ACHN (cell line): ENCODE results near the gene PEG3.

Experiments
- DNase-seq: peaks from one replicate; pipeline ENCODE4 v3.0.0-alpha.2; 2015
- in situ Hi-C: cut with HindIII; loops from 2 replicates; pipeline ENCODE4 v1.10.0; 2017; ENCODE audit warnings: low sequenced_read_pairs, low pct_ligation_motif_present, low pct_unique_long_range_greater_than_20kb

PEG3 gene

DNA sequence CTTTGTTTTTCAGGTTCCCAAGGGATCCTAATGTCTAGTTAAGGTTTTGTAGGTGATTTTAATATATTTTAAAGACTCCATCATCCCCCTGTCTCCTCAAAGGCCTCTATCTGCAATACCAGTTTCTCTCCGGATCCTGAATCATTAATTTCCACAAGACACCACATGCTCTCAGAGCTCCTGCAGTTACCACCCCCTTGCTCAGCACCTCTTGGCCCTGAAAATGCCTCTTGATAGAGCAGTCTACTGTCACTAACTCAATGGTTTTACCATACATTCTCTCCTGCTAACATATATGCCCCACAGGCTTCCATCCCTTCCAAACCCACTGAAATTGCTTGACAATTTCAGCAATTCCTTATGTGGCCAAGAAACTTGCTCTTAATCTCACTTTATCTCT is 1.9 kb upstream of the PEG3 start:
- DNase-seq: no peak
- in situ Hi-C loops: no loop called here

DNA sequence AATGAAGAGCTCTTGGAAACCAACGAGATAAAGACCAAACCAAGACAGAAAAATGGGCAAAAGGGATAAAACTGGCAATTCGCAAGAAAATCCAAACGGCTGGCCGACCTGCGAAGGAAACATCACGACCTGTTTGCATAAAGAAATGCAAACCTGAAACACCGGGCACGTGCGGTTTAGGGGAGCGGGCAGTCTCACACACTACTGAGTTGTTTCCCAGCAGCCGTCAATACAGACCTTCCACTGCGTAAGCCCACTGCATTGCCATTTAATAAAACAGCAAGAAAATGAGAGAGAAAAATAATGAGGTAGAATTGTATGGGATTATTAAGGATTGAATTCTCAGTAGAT is 642 bp upstream of the PEG3 start:
- DNase-seq: no peak
- in situ Hi-C loops: no loop called here

DNA sequence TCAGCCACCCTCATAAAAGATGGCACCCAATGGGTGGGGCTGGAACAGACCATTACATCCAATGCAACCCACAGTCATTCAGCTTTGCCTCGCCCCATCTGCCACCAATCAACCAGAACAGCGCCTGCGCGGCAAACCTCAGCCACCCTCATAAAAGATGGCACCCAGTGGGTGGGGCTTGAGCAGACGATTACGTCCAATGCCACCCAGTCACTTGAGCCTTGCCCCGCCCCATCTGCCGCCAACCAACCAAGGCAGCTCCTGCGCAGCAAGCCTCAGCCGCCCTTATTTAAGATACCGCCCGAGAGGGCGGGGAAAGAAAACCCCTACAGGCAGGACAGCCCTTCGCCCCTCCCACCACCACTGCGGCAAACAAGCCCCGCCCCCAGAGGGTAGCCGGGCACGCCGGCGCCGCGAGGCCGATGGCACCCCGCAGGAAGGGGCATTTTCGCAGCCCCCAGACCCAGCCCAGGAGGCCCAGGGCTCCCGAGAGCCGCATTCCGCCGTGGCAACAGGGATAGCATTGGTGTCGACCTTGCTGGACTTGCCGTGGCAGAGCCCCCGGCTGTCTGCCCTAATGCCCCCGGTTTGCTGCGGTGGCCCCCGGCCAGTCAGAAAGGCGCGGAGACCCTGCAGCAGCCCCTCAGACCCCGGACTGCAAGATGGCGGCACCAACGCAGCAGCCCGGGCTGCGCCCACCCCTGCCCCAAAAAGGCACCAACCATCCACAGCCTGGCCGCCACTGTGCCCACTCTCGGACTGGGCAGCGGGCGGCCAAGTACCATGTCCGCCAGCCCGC is 675 bp downstream of the PEG3 start:
- in situ Hi-C loops: no loop called here
- no peak for DNase-seq

DNA sequence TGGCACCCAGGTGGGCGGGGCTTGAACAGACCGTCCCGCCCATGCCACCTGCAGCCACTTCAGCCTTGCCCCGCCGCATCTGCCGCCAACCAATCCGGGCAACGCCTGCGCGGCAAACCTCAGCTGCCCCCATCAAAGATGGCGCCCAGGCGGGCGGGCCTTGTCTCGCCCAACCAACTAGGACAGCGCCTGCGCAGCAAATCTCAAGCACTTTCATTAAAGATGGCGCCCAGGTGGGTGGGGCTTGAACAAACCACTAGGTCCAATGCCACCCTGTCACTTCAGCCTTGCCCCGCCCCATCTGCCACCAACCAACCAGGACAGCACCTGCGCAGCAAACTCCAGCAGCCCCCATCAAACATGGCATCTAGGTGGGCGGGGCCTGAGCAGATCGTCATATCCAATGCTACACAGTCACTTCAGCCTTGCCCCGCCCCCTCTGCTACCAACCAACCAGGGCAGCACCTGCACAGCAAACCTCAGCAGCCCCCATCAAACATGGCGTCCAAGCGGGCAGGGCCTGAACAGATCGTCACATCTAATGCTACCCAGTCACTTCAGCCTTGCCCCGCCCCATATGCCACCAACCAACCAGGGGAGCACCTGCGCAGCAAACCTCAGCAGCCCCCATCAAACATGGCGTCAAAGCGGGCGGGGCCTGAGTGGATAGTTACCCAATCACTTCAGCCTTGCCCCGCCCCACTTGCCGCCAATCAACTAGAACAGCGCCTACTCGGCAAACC is 1.4 kb downstream of the PEG3 start:
- in situ Hi-C loops: no loop called here

DNA sequence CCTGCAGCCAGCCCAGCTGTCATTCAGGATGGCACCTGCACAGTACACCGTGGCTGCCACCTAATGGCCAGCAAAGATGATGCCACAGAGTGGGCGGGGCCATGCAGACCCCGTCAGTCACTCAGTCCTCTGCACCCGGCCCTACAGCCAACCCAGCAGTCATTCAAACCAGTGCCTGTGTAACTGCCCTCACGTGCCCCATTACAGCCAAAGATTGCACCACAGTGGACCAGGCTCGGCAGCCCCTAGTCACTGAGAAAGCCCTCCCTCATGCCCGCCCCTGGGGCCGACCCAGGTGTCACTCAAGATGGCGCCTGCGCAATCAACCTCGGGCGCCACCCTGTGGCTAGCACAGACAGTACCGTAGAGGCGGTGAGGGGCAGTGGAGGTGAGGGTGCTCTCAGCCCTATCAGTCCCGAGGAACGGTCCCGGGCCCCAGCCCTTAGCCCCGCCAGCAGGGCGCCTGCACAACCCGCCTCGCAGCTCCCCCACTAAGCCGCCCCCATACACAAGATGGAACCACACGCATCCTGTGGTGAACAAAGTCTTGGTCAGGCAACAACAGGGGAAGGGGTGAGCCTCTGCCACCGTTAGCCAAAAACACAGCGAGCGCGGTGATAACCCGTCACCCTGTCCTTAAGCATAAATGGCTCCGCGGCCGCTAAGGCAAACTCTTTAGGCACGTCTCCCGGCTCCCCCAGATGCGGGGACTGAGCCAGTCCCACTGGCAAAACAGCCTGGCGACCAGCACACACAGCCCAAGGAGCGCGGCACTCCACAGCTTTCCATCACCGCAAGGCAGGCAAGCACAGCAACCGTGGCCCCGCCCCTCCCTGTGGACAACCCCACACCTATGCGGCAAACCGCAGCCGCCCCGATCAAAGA is 2.3 kb downstream of the PEG3 start:
- DNase-seq: no peak
- in situ Hi-C loops: no loop called here

More for the DNA sequence above, 1.4 kb downstream of the PEG3 start:
- no peak for DNase-seq

DNA sequence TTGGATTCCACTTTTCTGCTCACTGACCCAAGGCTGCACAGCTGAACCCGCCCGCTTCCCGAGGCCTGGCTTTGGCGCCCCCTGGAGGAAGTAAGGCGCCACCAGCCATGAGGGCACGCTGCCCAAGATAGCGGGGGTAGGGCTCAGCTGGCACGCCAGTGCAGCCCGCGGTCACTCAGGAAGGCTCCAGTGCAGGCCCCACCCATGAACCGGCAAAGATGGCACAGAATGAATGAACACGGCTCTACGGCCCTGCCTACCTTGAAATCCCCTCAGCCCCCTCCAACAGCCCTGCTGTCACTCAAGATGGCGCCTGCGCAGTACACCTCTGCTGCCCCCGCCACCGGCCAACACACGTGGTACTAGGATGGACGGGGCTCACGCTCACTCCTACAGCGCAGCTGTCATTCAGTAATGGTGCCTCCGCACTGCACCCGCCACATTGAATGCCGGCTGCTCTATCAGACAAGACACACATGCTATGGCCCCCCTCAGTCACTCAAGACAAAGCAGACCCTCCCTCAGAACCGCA is 3.0 kb downstream of the PEG3 start:
- in situ Hi-C loops: no loop called here
- DNase-seq: no peak

DNA sequence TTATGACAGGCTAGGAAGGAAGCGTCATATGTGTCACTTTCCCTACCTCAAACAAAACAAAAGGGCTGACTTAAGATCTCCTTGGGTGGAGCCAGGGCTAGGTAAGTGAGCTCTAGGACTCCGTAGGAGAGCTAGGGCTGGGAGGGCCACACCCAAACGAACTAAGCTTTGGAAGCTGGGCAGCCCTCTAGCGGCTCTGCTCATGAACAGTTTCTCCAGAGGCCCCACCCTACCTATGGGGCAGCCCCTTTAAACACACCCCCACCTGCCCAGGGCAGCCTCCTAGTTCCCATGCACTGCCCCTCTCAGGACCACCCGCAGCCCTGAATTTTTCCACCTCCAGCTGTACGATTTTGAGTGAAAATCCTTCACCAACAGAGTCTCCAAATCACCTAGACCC is 3.5 kb downstream of the PEG3 start:
- in situ Hi-C loops: no loop called here
- no peak for DNase-seq

DNA sequence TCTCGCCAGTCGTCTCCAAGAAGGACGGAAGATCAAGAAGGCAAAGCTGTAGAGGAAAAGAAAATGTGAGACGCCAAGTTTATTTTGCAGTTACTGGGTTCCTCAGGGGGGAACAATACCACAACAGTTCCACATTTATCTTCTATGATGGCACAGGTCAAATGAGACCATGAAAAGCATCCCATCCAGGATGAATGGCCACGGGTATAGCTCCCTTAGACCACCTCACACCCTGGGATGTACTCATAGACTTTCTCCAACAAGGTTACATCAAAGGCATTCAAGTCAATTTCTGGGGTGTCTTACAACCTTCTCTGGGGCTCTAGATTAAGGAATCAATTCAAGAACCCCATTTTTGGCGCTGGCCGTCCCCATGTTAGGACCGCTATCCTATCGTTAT is 4.5 kb downstream of the PEG3 start:
- in situ Hi-C loops: no loop called here
- no peak for DNase-seq

DNA sequence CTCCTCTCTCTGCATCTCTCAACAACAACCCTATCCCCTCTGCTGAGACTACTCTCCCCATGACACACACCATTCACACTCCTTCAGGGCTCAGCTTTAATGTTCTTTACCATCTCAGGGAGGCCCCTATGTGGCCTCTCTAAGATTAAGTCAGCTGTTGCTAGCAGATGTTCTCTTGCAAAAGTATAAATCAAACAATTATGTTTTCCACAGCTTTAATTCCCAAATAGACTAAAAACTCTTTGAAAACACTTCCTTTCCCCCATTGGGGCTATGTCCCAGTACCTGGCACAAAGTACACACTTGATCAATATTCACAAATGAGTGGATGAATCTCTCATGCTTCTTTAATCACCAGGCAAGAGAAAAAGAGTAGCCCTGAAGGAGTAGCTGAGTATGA is 5.1 kb downstream of the PEG3 start:
- in situ Hi-C loops: no loop called here
- no peak for DNase-seq

DNA sequence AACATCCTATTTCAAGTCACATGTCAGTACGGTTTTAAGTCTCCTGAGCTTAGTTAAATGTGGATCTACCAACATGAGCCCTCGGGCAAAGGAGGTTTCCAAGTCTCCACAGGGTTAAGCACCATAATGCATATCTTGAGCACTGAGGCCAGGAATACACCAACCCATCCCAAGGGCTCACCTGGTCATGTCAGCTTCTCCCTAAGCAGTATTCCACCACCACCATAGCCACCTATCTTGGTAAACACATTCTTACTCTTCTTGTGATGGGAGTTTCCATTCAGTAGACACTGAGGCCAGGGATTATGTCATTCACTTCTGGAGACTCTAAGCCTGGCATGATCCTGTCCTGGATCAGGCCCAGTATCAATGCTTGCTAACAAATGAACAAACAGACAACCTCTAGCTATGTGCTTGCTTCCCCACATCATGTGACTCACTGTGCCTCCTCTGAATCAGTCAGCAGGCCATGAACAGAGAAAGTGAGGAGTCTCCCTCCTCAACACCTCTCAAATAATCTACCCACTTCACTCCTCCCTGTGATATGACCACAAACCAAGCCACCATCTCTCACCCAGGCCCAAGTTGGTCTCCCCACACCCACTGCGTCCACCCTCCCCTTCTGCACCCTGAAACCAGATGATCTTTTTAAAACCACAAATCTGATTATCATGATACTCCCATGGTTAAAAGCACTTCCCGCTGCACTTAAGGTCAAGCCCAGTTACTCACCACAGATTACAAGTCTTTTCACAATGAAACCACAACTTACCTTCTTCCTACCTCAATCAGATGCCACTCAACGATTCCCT is 5.8 kb downstream of the PEG3 start:
- DNase-seq: no peak
- in situ Hi-C loops: no loop called here

DNA sequence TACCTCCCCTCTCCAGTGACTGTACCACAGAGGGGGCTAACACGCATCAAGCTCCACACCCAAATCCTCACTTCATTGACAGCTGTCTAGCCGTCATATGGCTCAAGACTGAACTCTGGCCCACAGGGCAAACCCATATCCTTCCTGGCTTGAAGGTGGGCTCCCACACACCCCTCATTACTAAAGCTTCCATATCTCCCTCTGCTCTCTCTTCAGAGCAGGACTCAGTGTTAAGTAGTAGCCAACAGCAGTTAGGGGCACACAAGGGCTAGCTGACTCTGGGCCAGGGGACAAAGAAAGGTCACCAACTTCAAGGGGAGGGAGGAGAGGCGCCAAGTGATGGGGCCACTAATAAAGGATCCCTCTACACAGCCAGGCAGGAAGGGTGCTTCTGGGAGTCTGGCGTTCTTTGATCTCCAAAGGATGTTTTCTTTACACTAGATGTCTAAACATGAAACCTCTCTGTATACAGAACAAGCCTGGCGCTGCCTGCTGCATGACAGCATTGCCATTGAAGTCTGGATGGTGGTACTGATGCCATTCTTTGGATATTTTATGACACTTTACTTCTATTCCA is 8.1 kb downstream of the PEG3 start:
- DNase-seq: no peak
- in situ Hi-C loops: no loop called here

DNA sequence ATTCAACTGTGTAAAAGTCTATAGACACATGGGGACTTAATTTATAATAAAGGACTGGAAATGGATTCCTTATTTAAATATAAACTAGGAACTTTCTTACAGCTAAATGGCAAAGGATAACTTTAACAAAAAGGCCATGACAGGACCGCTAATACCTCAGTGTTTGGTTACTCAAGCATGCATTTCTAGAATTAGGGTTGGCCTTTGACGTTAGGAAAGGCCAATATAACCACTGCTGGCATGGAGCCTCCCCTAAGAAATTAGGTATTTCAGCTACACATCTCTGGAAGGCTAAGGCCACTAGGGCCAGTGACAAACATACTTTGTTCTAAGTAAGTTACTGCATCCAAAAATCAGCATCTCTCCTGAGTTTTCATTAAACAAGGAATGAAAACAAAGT is 9.3 kb downstream of the PEG3 start:
- in situ Hi-C loops: no loop called here
- DNase-seq: no peak

DNA sequence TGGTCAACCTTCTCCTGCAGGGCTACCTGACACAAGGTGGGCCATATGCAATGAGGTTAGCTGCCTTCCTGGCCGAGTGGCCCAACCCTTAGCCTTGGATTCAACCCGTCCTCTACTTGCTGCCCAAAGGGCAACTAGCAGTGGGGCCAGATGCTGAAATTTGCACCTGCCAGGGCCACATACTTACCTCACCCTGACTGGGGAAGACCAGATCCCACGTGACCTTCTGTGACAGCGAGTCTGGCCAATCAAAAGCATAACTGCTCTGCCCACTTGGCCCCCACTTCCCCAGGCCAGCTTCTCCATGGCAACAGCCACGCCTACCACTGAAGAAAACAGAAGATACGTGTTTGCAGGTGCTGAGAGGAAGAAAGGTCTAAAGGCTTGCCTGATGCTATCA is 10.9 kb downstream of the PEG3 start:
- no peak for DNase-seq
- in situ Hi-C loops: no loop called here

DNA sequence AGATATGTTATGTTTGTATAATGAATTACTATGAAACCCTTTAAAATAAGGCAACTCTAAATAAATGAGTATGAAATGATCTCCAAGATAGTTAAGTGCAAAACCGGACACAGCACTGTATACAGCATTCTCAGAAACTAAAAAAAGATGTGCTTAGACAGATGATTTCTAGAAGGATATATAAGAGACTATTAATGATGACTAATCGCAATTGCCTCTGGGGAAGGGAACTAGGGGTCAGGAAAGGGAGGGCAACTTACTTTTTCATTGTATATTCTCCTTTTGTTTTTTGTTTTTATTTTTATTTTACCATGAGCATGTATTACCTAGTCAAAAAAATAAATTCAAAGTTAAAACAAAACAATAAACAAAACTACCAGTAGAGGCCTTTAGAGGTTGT is 12.8 kb downstream of the PEG3 start:
- no peak for DNase-seq
- in situ Hi-C loops: no loop called here

DNA sequence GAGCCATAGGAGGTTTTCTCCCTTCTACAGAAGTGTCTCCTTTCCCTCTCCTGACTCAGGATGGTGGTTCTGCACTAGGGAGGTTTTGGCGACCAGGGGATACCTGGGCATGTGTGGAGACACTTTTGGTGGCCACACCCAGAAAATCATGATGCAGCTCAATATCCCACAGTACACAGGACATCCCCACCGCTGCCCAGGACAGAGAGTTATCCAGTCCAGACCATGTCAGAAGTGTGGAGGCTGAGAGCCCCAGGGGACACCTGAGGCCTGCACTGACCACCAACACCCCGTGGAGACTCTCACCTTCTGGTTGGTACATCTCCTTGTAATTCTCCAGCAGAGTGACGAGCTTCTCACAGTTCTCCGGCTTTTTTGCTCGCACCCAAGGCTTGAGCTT is 16.6 kb downstream of the PEG3 start:
- no peak for DNase-seq
- in situ Hi-C loops: no loop called here

DNA sequence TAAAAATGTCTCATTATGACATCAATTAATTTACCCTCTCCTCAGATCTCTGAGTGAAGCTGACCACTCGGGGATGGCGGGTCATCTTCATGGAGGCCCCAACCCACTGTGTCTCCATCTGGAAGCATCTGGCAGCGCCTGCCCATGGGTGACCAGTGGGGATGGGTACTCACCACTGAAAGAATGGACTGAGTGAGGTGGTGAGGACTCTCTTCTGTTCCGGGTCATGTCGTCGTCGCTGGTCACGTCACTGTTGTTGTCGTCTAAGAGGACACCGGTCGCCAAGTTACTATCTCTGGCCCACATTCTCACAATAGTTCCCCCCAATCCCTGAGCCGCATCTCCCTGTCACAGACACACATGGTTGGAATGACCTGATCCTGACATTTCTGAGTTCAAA is 17.1 kb downstream of the PEG3 start:
- DNase-seq: no peak
- in situ Hi-C loops: no loop called here

DNA sequence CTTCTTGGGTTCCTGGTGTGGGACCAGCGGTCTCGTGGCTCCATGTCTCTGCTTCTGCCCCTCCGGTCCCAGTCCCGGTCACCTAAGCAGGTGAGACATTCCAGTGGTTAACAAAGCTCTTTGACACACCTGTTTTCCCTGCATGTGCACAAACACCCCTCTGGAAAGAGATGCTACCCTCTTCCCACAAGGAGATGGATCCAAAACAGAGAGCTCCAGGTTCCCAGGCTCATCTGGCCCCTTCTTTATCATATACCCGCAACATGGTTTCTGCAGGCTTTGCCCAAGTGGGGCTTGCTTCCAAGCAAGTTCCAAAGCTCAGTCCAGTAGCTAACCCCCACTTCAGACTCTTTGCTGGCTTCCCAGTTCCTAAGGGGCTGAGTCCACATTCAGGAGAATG is 17.8 kb downstream of the PEG3 start:
- DNase-seq: no peak
- in situ Hi-C loops: no loop called here

DNA sequence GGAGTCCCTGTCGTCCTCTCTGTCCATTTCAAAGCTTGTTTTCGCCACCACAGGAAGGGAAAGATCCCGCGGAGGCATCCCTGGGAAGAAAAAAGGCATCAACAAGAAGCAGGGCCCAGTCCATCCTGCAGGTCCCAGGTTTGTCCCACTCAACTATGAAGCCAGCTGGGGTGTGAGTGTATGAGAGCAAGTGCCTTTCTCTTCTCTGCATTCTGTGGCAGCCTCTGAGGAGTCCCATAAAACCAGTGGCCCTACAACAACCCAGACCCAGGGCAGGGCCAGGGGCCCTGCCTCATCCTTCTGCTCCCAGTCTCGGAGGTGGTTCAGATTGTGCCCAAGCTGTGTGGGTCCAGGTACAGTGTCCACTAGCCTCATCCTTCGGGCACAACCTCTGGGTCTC is 18.9 kb downstream of the PEG3 start:
- in situ Hi-C loops: no loop called here

More for the DNA sequence above, 18.9 kb downstream of the PEG3 start:
- no peak for DNase-seq
